ENCODE measurements around the gene PAGR1. TPM values are rescaled to one million over a fixed set of nuclear protein-coding genes. Genes with fewer than 3 reads are reported as not detected.
"Not testable (repeated sequence)": the region's sequence is repeated elsewhere in the genome, so short reads cannot be mapped to it uniquely, and the experiment has no call there.

Gene PAGR1
- polyA plus RNA-seq, 1 donor from 2014 or later: 86.8 TPM

DNA sequence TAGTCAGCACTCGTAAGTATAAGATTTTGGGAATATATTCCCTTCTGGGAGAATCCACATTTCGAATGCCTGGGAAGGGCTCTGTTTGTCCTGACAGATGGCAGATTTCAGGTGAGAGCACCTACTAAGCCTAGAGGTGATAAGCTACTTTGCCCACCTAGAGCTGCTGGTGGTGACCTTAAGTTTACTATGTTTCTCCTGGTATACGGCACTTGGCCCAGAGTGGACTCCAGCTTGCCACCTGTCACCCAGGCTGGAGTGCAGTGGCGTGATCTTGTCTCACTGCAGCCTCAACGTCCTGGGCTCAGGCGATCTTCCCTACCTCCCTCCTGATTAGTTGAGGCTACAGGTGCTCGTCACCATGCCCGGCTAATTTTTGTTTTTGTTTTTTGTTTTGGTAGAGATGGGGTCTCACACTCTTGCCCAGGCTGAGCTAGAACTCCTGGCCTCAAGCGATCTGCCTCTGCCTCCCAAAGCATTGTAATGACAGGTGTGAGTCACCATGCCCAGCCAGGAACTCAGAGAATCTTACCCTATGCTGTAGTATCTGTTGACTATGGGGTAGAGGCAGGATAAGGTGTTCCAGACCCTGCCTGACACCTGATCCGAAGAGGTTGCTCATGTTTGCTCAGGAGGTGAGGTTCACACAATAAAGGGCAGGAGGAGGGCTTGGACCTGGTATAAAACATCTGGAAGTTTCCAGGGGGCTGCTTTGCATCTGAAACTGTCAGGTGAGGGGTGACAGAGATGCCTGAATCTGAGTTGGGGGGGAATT is 38.2 kb upstream of the PAGR1 start, which contains the start of gene ZG16:
ZG16 (plus strand) TSS at position 681 of the 775 bp plus-strand sequence. CDS start 1,011 bp downstream, outside the sequence.
- Histone ChIP-seq H3K9me2 (ENCODE audit: insufficient read depth, low read length) (no peaks in the 10 kb centered on the region), H4K20me1 (ENCODE audit: insufficient read depth) (no peaks in the 10 kb centered on the region), H3K79me2 (replicated peaks; ENCODE audit: insufficient read depth, low read length) (no peaks in the 10 kb centered on the region), H3F3A (ENCODE audit: insufficient read depth, low read length, poor library complexity, severe bottlenecking) (no peaks in the 10 kb centered on the region), H3K4me2 (ENCODE audit: low read length) (no peak within 1 kb of the TSS), H3K27ac (ENCODE audit: low read length) (no peak within 1 kb of the TSS), H3K9me3 (ENCODE audit: low read length) (no peaks in the 10 kb centered on the region), H3K4me3 (ENCODE audit: low read length) (no peak within 1 kb of the TSS), H3K27me3 (ENCODE audit: insufficient read depth, low read depth, low read length) (no peaks in the 10 kb centered on the region), H2AFZ (ENCODE audit: low read depth, low read length) (no peak within 1 kb of the TSS), H3K36me3 (ENCODE audit: insufficient read depth, low read length) (no peaks in the 10 kb centered on the region), H3K9ac (ENCODE audit: low read length) (no peak within 1 kb of the TSS)
- TF ChIP-seq MXI1 (conservative IDR thresholded peaks at IDR 0.05; ENCODE audit: poor library complexity, severe bottlenecking): no peak
- TF ChIP-seq, protein P1, sequence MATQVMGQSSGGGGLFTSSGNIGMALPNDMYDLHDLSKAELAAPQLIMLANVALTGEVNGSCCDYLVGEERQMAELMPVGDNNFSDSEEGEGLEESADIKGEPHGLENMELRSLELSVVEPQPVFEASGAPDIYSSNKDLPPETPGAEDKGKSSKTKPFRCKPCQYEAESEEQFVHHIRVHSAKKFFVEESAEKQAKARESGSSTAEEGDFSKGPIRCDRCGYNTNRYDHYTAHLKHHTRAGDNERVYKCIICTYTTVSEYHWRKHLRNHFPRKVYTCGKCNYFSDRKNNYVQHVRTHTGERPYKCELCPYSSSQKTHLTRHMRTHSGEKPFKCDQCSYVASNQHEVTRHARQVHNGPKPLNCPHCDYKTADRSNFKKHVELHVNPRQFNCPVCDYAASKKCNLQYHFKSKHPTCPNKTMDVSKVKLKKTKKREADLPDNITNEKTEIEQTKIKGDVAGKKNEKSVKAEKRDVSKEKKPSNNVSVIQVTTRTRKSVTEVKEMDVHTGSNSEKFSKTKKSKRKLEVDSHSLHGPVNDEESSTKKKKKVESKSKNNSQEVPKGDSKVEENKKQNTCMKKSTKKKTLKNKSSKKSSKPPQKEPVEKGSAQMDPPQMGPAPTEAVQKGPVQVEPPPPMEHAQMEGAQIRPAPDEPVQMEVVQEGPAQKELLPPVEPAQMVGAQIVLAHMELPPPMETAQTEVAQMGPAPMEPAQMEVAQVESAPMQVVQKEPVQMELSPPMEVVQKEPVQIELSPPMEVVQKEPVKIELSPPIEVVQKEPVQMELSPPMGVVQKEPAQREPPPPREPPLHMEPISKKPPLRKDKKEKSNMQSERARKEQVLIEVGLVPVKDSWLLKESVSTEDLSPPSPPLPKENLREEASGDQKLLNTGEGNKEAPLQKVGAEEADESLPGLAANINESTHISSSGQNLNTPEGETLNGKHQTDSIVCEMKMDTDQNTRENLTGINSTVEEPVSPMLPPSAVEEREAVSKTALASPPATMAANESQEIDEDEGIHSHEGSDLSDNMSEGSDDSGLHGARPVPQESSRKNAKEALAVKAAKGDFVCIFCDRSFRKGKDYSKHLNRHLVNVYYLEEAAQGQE (IDR thresholded peaks at IDR 0.05; ENCODE audit: borderline replicate concordance): no peak
- no peak for TF ChIP-seq SMC3 (conservative IDR thresholded peaks at IDR 0.05; ENCODE audit: poor library complexity)
- TF ChIP-seq, protein P2, sequence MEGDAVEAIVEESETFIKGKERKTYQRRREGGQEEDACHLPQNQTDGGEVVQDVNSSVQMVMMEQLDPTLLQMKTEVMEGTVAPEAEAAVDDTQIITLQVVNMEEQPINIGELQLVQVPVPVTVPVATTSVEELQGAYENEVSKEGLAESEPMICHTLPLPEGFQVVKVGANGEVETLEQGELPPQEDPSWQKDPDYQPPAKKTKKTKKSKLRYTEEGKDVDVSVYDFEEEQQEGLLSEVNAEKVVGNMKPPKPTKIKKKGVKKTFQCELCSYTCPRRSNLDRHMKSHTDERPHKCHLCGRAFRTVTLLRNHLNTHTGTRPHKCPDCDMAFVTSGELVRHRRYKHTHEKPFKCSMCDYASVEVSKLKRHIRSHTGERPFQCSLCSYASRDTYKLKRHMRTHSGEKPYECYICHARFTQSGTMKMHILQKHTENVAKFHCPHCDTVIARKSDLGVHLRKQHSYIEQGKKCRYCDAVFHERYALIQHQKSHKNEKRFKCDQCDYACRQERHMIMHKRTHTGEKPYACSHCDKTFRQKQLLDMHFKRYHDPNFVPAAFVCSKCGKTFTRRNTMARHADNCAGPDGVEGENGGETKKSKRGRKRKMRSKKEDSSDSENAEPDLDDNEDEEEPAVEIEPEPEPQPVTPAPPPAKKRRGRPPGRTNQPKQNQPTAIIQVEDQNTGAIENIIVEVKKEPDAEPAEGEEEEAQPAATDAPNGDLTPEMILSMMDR (IDR thresholded peaks at IDR 0.05; ENCODE audit: poor library complexity, severe bottlenecking): no peak
- no peak for TF ChIP-seq EP300 (conservative IDR thresholded peaks at IDR 0.05; ENCODE audit: poor library complexity, severe bottlenecking)
- no peak for TF ChIP-seq RAD21 (conservative IDR thresholded peaks at IDR 0.05)

DNA sequence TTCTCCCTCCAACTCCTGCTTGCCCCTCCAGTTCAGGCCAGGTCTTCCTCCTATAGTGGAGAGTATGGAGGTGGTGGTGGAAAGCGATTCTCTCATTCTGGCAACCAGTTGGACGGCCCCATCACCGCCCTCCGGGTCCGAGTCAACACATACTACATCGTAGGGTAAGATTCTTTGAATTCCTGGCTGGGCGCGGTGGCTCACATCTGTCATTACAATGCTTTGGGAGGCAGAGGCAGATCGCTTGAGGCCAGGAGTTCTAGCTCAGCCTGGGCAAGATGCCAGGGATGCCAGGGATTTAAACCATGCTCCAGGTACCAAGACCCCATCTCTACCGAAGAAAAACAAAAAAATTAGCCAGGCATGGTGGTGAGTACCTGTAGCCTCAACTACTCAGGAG is 36.5 kb upstream of the PAGR1 start:
- no peaks in the 10 kb centered on the region for H3K27me3 ChIP-seq (ENCODE audit: insufficient read depth, low read depth, low read length)
- H3K4me3 ChIP-seq (ENCODE audit: low read length): no peak overlapping the region
- H3K9me2 ChIP-seq (ENCODE audit: insufficient read depth, low read length): no peaks in the 10 kb centered on the region
- no peak overlapping the region for H3K4me2 ChIP-seq (ENCODE audit: low read length)
- no peaks in the 10 kb centered on the region for H3K36me3 ChIP-seq (ENCODE audit: insufficient read depth, low read length)
- TF ChIP-seq RAD21 (conservative IDR thresholded peaks at IDR 0.05) (no peak), POLR2AphosphoS5 (IDR thresholded peaks at IDR 0.05) (no peak), MXI1 (conservative IDR thresholded peaks at IDR 0.05; ENCODE audit: poor library complexity, severe bottlenecking) (no peak), EP300 (conservative IDR thresholded peaks at IDR 0.05; ENCODE audit: poor library complexity, severe bottlenecking) (no peak), TAF1 (IDR thresholded peaks at IDR 0.05; ENCODE audit: low read depth) (no peak), SMC3 (conservative IDR thresholded peaks at IDR 0.05; ENCODE audit: poor library complexity) (no peak)
- TF ChIP-seq, protein P2 (IDR thresholded peaks at IDR 0.05; ENCODE audit: poor library complexity, severe bottlenecking): no peak
- TF ChIP-seq, protein P1 (IDR thresholded peaks at IDR 0.05; ENCODE audit: borderline replicate concordance): no peak
- no peaks in the 10 kb centered on the region for H3K9me3 ChIP-seq (ENCODE audit: low read length)
- H3K9ac ChIP-seq (ENCODE audit: low read length): no peak overlapping the region
- H3F3A ChIP-seq (ENCODE audit: insufficient read depth, low read length, poor library complexity, severe bottlenecking): no peaks in the 10 kb centered on the region
- no peaks in the 10 kb centered on the region for H4K20me1 ChIP-seq (ENCODE audit: insufficient read depth)
- no peak overlapping the region for H3K27ac ChIP-seq (ENCODE audit: low read length)
- H3K79me2 ChIP-seq (replicated peaks; ENCODE audit: insufficient read depth, low read length): no peaks in the 10 kb centered on the region
- H2AFZ ChIP-seq (ENCODE audit: low read depth, low read length): no peak overlapping the region

DNA sequence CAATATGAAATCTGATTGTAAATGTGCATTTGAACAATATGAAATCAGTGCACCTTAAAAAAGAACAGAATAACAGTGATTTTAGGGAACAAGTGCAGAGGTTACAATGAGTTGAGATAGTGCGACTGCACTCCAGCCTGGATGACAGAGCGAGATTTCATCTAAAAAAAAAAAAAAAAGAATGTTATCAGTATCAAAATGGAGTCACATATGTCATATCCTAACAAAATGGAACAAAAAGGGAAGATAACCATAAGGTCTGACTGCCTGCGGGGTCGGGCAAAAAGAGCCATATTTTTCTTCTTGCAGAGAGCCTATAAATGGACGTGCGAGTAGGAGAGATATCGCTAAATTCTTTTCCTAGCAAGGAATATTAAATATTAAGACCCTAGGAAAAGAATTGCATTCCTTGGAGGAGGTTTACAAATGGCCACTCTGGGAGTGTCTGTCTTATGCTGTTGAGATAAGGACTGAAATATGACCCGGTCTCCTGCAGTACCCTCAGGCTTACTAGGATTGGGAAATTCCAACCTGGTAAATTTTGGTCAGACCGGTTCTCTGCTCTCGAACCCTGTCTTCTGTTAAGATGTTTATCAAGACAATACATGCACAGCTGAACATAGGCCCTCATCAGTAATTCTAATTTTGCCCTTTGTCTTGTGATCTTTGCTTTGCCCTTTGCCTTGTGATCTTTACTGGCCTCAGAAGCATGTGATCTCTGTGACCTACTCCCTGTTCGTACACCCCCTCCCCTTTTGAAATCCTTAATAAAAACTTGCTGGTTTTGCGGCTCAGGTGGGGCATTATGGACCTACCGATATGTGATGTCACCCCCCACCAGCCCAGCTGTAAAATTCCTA is 32.6 kb upstream of the PAGR1 start:
- not testable (repeated sequence) for H3K4me3 ChIP-seq (ENCODE audit: low read length); H3K79me2 ChIP-seq (replicated peaks; ENCODE audit: insufficient read depth, low read length); H3K36me3 ChIP-seq (ENCODE audit: insufficient read depth, low read length); H2AFZ ChIP-seq (ENCODE audit: low read depth, low read length); H3F3A ChIP-seq (ENCODE audit: insufficient read depth, low read length, poor library complexity, severe bottlenecking); H3K9me2 ChIP-seq (ENCODE audit: insufficient read depth, low read length); H3K9me3 ChIP-seq (ENCODE audit: low read length); H3K4me2 ChIP-seq (ENCODE audit: low read length); H3K9ac ChIP-seq (ENCODE audit: low read length); H3K27me3 ChIP-seq (ENCODE audit: insufficient read depth, low read depth, low read length); H4K20me1 ChIP-seq (ENCODE audit: insufficient read depth); H3K27ac ChIP-seq (ENCODE audit: low read length)
